Uterus (tissue), 2 donors: ENCODE data around the gene SPATS2L.

Source experiments
- CTCF ChIP-seq, 4 experiments: fragments of 200-600 bp in 2 of 4; fragments of 450-650 bp in 2 of 4; sonication (generic) in 2 of 4; IDR thresholded peaks; one replicate each; pipeline ENCODE4 v1.5.1; 2016 to 2019; ENCODE audit warnings: antibody characterized with exemption in 4 of 4, mild to moderate bottlenecking in 2 of 4, moderate library complexity in 1 of 4
- POLR2A ChIP-seq, 2 donors: fragments of 450-650 bp; IDR thresholded peaks; one replicate each; pipeline ENCODE4 v1.6.1; 2016; ENCODE audit warnings: antibody characterized with exemption in 2 of 2, mild to moderate bottlenecking in 1 of 2, moderate library complexity in 1 of 2

DNA sequence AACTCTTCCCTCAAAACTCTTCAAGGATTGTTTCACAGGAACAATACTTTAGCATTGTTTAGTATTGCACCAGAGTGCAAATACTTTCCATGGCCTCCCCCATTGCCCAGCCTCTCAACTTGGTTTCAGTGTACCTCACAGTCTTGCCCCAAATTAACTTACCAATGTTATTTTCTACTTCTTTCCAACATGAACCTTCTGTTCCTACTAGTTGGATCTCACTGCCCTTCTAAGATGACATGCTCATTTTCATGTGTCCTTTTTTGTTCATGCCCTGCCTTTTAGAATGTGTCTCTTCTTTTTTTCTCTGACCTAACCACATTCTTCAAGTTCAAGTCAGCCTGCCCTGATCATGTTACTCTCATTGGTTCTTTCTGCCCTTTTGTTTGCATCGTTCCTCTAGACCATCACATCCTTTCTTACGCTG is 4.1 kb downstream of the SPATS2L start:
- no peak for TF ChIP-seq POLR2A (IDR thresholded peaks at IDR 0.05)
- TF ChIP-seq CTCF (IDR thresholded peaks at IDR 0.05): no peak
